Measurements from ENCODE around the gene ZCCHC4.

GRCh38 chr4:25405453-25405852 is 92.9 kb downstream of the ZCCHC4 start:
- TF ChIP-seq RAD21 (IDR thresholded peaks at IDR 0.05; ENCODE audit: low read depth) (no peak), CTCF (IDR thresholded peaks at IDR 0.05 in 2 of 3, conservative IDR thresholded peaks at IDR 0.05 in 1 of 3; ENCODE audit: borderline replicate concordance in 1 of 3, insufficient read depth in 1 of 3, low read depth in 2 of 3, low read length in 2 of 3) (no peak), POLR2A (IDR thresholded peaks at IDR 0.05; ENCODE audit: borderline replicate concordance, extremely low read depth, insufficient read depth, insufficient read length) (no peak), EZH2 (IDR thresholded peaks at IDR 0.05) (no peak), CEBPB (IDR thresholded peaks at IDR 0.05; ENCODE audit: low read depth) (no peak), ZNF274 (IDR thresholded peaks at IDR 0.05; ENCODE audit: low read depth, low read length) (no peak), POLR2AphosphoS5 (IDR thresholded peaks at IDR 0.05; ENCODE audit: low read depth, low read length) (no peak)
